ENCODE results near the gene SYNPO.

DNA sequence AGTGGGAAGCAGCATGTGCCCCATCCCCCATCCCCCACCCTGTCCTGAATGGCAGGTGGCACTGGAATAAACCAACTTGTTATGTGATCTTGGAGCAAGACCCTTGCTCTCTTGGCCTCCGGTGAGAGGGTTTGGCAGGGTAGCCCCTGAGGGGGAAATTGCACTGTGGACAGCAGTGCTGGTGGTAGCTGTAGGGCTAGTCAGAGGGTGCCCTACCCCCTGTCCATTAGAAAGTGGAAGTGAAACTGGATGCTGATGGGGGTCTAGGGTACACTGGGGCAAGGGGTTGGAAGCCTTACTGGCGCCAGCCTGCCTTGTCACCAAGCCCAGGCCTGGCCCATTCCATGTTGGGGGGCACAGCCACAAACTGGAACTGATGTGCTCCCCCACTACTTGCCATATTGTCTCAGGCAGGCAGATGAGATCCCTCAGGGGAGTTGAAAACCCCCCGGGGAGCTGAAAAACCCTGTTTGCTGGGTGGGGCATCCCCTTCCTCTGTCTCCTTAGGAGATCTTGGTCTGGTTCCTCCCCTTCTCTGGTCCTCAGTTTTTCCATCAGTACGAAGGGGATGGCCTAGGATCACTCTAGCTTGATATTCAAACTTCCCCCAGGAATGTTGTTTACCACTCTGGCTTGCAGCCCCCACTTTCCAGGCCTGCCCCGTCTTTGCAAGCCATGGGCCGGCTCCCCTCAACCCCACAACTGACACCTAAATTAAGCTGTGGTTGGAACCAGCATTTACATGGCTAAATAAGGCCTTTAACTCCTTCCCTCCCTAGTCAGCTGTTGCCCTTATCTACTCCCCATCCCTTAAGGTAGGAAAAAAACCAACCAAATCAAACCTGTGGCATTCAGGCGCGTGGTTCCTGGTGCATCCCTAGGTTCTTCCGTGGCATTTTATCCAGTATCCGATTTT lies 14.4 kb upstream of the SYNPO start:
- TF ChIP-seq, protein P1, sequence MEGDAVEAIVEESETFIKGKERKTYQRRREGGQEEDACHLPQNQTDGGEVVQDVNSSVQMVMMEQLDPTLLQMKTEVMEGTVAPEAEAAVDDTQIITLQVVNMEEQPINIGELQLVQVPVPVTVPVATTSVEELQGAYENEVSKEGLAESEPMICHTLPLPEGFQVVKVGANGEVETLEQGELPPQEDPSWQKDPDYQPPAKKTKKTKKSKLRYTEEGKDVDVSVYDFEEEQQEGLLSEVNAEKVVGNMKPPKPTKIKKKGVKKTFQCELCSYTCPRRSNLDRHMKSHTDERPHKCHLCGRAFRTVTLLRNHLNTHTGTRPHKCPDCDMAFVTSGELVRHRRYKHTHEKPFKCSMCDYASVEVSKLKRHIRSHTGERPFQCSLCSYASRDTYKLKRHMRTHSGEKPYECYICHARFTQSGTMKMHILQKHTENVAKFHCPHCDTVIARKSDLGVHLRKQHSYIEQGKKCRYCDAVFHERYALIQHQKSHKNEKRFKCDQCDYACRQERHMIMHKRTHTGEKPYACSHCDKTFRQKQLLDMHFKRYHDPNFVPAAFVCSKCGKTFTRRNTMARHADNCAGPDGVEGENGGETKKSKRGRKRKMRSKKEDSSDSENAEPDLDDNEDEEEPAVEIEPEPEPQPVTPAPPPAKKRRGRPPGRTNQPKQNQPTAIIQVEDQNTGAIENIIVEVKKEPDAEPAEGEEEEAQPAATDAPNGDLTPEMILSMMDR (IDR thresholded peaks at IDR 0.05), result no peak
- no peak for TF ChIP-seq MXI1 (IDR thresholded peaks at IDR 0.05; ENCODE audit: low read depth, low read length)
- no peak for TF ChIP-seq TCF12 (IDR thresholded peaks at IDR 0.05)
- no peak for TF ChIP-seq PBX3 (IDR thresholded peaks at IDR 0.05)
- TF ChIP-seq POLR2AphosphoS5 (IDR thresholded peaks at IDR 0.05; ENCODE audit: low read depth, low read length), result no peak

All from SK-N-SH (cell line).